ENCODE data around the gene PBX3. TPM values are rescaled to one million over a fixed set of nuclear protein-coding genes. Genes with fewer than 3 reads are reported as not detected.
A peak's percentile ranks its signal among the peaks of the same experiment; 100 is the strongest.

PBX3 gene
- total RNA-seq, 1 experiment from 2014 or later: 46.0 TPM

GRCh38 chr9:125785248-125785751 lies 38.1 kb downstream of the PBX3 start:
- H3K9me3 ChIP-seq (ENCODE audit: control insufficient read depth, low read depth, low read length): no peaks in the 10 kb centered on the region
- H3T11ph ChIP-seq (ENCODE audit: low read length): no peak overlapping the region
- Mint-ChIP-seq H3K4me3 (no peak overlapping the region), H3K4me1 (peaks cover 12 to 13% of the 10 kb centered on the region in 2 experiments), H3K9me3 (peaks cover 18 to 24% of the 10 kb centered on the region in 2 experiments), H3K27ac (peak overlapping the region in 1 of 3 experiments; percentile 50; a peak in 3 of 7 replicates), H3K36me3 (ENCODE audit: insufficient read depth in 1 of 3, low read depth in 3 of 3) (peaks cover 20 to 40% (median 34%) of the 10 kb centered on the region in 3 experiments), H3K27me3 (ENCODE audit: low read depth) (no peaks in the 10 kb centered on the region)
- H3K27me3 ChIP-seq (ENCODE audit: insufficient read depth, low read length): no peaks in the 10 kb centered on the region
- no CpG with 5 or more reads among the region's 5 CpGs for WGBS (ENCODE audit: extremely low coverage, insufficient read length, low lambda C conversion rate)
- no peak overlapping the region for H2AFZ ChIP-seq (ENCODE audit: low read length)
- TF ChIP-seq, protein P1, sequence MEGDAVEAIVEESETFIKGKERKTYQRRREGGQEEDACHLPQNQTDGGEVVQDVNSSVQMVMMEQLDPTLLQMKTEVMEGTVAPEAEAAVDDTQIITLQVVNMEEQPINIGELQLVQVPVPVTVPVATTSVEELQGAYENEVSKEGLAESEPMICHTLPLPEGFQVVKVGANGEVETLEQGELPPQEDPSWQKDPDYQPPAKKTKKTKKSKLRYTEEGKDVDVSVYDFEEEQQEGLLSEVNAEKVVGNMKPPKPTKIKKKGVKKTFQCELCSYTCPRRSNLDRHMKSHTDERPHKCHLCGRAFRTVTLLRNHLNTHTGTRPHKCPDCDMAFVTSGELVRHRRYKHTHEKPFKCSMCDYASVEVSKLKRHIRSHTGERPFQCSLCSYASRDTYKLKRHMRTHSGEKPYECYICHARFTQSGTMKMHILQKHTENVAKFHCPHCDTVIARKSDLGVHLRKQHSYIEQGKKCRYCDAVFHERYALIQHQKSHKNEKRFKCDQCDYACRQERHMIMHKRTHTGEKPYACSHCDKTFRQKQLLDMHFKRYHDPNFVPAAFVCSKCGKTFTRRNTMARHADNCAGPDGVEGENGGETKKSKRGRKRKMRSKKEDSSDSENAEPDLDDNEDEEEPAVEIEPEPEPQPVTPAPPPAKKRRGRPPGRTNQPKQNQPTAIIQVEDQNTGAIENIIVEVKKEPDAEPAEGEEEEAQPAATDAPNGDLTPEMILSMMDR (conservative IDR thresholded peaks at IDR 0.05): no peak
- H3K23me2 ChIP-seq (ENCODE audit: insufficient read length, low read depth, low read length, poor library complexity, severe bottlenecking): no peaks in the 10 kb centered on the region
- peaks cover 6% of the 10 kb centered on the region for H3K79me1 ChIP-seq (ENCODE audit: insufficient read depth, low read depth, low read length, poor library complexity, severe bottlenecking)
- H3K56ac ChIP-seq (ENCODE audit: insufficient read length, low read depth, low read length): no peak overlapping the region
- H3K9ac ChIP-seq (ENCODE audit: extremely low read depth, insufficient read length, low read length): no peak overlapping the region
- no peak overlapping the region for H4K91ac ChIP-seq (ENCODE audit: insufficient read length, low read depth, low read length)
- no peak overlapping the region for H3K23ac ChIP-seq (ENCODE audit: insufficient read length, low read depth, low read length)
- no peak overlapping the region for H2BK20ac ChIP-seq (ENCODE audit: low read depth, low read length, poor library complexity, severe bottlenecking)
- H4K5ac ChIP-seq (ENCODE audit: insufficient read length, low read depth, low read length): no peak overlapping the region
- H3K14ac ChIP-seq (ENCODE audit: insufficient read depth, low read length): no peak overlapping the region
- no peaks in the 10 kb centered on the region for H4K20me1 ChIP-seq (ENCODE audit: control insufficient read depth, insufficient read depth, insufficient read length)
- no peak overlapping the region for H3K4ac ChIP-seq (ENCODE audit: low read depth, low read length)
- H3K4me1 ChIP-seq (ENCODE audit: insufficient read depth, low read length): no peaks in the 10 kb centered on the region
- H3K4me2 ChIP-seq (ENCODE audit: insufficient read depth, insufficient read length, low read length): no peak overlapping the region
- no peaks in the 10 kb centered on the region for H3K79me2 ChIP-seq (ENCODE audit: insufficient read depth, low read length)
- DNase-seq: no peak
- no peak overlapping the region for H2BK12ac ChIP-seq (ENCODE audit: insufficient read length, low read depth, low read length)
- H4K8ac ChIP-seq (replicated peaks; ENCODE audit: insufficient read length, low read depth, low read length): no peak overlapping the region
- H2BK120ac ChIP-seq (ENCODE audit: low read depth, low read length, poor library complexity, severe bottlenecking): no peak overlapping the region
- H3K27ac ChIP-seq (ENCODE audit: insufficient read length, low read depth, low read length): no peak overlapping the region
- H2BK15ac ChIP-seq (ENCODE audit: low read depth, low read length): no peak overlapping the region
- no peak overlapping the region for H2AK5ac ChIP-seq (ENCODE audit: insufficient read length, low read length)
- no peak overlapping the region for H3K18ac ChIP-seq (ENCODE audit: insufficient read length, low read depth, low read length)
- no peak overlapping the region for H2BK5ac ChIP-seq (ENCODE audit: insufficient read length, low read length)
